ENCODE data around the gene TCAP. TPM values are rescaled to one million over a fixed set of nuclear protein-coding genes. Genes with fewer than 3 reads are reported as not detected.
A peak's percentile ranks its signal among the peaks of the same experiment; 100 is the strongest.
"Not testable (repeated sequence)": the region's sequence is repeated elsewhere in the genome, so short reads cannot be mapped to it uniquely, and the experiment has no call there.

Gene TCAP
- total RNA-seq, 1 donor from 2014 or later = 0.64 TPM

GRCh38 chr17:39678340-39679116 is 13.4 kb downstream of the TCAP start:
- no peak for DNase-seq (ENCODE audit: low spot score)

GRCh38 chr17:39679521-39680192 is 14.5 kb downstream of the TCAP start:
- DNase-seq (ENCODE audit: low spot score) = no peak

- no peak for DNase-seq (ENCODE audit: low spot score)
Observed at GRCh38 chr17:39683295-39683939, 18.3 kb downstream of the TCAP start.

GRCh38 chr17:39684369-39685192 is 19.4 kb downstream of the TCAP start:
- DNase-seq (ENCODE audit: low spot score) = no peak

- DNase-seq (ENCODE audit: low spot score) = no peak
Observed at GRCh38 chr17:39687101-39687545, 22.0 kb downstream of the TCAP start.

- peak; percentile 94 for DNase-seq (ENCODE audit: low spot score)
Observed at GRCh38 chr17:39687546-39688474, 22.7 kb downstream of the TCAP start, which contains the start of gene PGAP3. PGAP3 (minus strand) TSS chr17:39688057; CDS start chr17:39688014, 43 bp downstream.

- DNase-seq (ENCODE audit: low spot score) = no peak
Observed at GRCh38 chr17:39688475-39688835, 23.3 kb downstream of the TCAP start.

- DNase-seq (ENCODE audit: low spot score) = no peak
Observed at GRCh38 chr17:39688945-39689344, 23.8 kb downstream of the TCAP start.

GRCh38 chr17:39694593-39694992 is 29.4 kb downstream of the TCAP start:
- DNase-seq (ENCODE audit: low spot score) = no peak

GRCh38 chr17:39695089-39695474 is 29.9 kb downstream of the TCAP start:
- DNase-seq (ENCODE audit: low spot score) = no peak

GRCh38 chr17:39696731-39697130 is 31.6 kb downstream of the TCAP start:
- no peak for DNase-seq (ENCODE audit: low spot score)

- DNase-seq (ENCODE audit: low spot score) = no peak
Observed at GRCh38 chr17:39697961-39698360, 32.8 kb downstream of the TCAP start.

- not testable (repeated sequence) for DNase-seq (ENCODE audit: low spot score)
Observed at GRCh38 chr17:39699157-39699817, 34.1 kb downstream of the TCAP start.

- no peak for DNase-seq (ENCODE audit: low spot score)
Observed at GRCh38 chr17:39699818-39700147, 34.6 kb downstream of the TCAP start, which contains the start of gene ERBB2. ERBB2 (plus strand) TSS chr17:39700064; CDS start chr17:39700239, 175 bp downstream.

- no peak for DNase-seq (ENCODE audit: low spot score)
Observed at GRCh38 chr17:39700148-39700987, 35.2 kb downstream of the TCAP start.

GRCh38 chr17:39701012-39701783 is 36.0 kb downstream of the TCAP start:
- DNase-seq (ENCODE audit: low spot score) = no peak

- no peak for DNase-seq (ENCODE audit: low spot score)
Observed at GRCh38 chr17:39701784-39702422, 36.8 kb downstream of the TCAP start.
